DMS 273 (cell line): ENCODE measurements around the gene CDC37.

ENCODE experiments used
- DNase-seq: peaks from one replicate; lab custom pipeline; 2025; ENCODE audit not compliant: unreplicated experiment; lab: John Stamatoyannopoulos, UW

The CDC37 gene

DNA sequence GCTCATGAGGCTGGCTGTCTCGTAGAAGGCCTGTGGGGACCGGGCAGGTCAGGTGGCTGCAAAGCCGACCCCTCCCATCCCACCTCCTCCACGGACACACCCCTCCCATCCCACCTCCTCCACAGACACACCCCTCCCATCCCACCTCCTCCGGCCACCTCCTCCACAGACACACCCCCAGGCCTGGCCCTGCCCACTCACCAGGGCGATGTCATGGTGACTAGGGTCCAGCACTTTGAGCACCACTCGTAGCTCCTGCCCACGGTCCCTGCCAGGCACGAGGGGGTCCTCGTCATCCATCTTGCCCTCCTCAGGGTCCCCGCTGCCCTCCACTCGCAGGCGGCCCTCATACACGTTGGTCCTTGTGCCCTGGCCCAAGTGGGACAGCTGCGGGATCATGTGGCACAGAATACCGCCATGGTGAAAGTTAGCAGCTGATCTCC is 41.8 kb downstream of the CDC37 start:
- no peak for DNase-seq

DNA sequence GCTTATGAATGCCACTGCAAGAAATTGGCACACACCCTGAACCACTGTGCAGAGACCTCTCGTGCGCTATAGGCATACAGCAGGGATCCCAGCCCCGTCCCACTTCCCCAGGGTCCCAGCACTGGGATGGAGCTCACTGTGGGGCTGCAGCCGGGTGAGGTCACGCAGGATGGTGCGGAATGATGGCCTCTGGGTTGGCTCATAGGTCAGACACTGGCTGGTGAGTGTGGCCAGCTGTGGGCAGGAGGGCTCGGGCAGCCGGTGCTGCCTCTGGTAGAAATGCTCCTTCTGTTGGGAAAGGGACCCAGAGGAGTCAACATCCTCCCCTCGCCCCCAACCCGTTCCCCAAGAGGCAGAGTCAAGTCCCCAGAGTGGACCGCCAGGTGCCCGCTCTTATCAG is 46.9 kb downstream of the CDC37 start:
- no peak for DNase-seq

DNA sequence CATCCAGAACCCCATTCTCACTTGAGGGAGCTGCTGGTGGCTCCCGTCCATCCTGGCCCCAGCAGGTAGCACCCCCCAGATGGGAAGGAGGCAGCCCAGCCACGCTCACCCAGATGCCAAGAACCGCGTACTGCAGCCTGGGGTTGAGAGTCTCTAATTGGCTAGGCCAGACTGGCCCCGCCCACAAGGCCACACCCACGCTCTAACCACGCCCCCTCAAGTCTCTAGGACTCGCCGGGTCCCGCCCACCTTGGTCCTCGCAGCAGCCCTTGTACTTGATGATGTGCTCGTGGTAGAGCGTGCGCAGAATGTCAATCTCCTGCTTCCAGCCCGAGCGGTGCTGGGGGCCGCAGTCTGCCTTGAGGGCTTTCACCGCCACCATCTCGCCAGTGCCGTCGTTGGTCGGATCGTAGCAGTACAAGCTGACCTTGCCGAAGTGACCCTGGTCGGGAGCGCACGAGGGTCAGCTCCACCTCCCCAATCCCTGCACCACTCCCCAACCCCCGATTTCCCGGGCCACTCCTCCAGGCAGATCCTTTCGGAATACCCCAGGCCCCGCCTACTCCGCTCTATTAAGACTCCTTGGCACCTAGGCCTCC is 49.5 kb downstream of the CDC37 start:
- DNase-seq = peak; percentile 29

DNA sequence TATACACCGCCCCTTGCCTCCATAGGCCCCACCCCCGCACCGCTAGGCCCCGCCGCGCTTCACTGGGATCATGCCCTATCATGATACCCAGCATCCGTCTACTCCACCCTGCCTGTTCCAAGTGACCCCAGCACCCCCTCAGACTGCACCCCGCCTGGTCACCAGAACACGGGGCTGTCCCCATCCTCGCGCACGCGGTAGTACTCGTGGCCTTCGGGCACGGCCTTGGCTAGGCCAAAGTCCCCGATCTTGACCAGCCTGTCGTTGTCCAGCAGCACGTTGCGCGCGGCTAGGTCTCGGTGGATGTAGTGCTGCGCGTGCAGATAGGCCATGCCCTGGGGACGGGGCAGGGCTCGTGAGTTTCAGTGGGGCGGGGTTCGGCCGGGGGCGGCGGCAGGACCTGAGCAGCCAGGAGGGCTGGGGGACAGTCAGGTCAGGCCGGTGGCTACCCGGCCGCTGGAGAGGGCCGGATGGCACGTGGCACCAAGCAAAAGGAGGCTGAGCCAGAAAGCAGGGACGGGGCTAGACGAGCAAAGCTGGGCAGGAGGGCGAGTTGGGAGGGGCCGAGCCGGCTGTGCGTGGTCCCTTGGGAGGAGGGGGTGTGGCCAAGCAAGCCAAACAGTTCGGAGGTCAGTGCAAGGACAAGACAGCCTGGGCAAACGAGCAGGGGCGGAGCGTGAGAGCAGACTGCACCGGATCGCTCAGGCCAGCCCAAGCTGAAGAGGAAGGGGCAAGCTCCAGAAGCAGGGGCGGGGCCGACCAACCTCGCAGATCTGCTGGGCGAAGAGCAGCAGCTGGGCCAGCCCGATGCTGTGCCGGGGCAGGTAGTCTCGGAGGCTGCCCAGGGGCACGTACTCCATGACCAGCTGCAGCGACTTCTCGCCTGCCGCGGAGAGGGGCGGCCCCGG is 50.3 kb downstream of the CDC37 start:
- DNase-seq = no peak

DNA sequence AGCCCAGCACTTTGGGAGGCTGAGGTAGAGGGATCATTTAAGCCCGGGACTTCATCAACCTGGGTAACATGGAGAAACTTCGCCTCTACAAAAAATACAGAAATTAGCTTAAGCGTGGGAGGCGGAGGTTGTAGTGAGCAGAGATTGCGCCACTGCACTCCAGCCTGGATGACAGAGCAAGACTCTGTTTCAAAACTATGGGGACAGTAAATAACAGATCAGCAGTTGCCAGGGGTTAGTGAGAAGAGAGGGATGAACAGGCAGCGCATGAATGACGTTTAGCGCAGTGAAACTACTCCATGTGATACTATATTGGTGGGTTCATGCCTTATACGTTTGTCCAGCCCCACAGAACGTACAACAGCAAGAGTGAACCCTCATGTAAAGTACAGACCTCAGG is 56.8 kb downstream of the CDC37 start:
- no peak for DNase-seq

DNA sequence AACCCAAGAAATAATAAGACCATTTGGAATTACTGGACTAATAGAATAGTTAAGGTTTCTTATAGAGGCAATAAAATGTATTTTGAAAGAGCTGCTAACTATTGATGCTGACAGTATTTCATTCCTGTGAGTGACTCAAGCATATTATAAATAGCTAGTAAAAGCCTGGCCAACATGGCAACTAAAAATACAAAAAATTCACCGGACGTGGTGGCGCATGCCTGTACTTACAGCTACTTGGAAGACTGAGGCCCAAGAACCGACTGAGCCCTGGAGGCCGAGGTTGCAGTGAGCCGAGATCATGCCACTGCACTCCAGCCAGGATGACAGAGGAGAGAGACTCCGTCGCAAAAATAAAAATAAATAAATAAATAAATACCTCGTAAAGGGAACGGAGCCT is 58.6 kb downstream of the CDC37 start:
- DNase-seq = no peak

DNA sequence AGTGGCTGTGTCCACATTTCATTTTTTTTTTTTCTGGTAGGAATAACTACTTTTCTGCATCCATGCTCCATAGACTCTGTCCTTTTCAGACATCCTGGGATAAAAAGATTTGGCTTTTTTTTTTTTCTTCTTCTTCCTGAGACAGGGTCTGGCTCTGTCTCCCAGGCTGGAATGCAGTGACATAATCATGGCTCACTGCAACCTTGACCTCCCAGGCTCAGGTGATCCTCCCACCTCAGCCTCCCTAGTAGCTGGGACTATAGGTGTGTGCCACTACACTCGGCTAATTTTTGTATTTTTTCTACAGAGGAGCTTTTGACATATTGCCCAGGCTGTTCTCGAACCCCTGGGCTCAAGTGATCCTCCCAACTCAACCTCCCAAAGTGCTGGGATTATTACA is 59.8 kb downstream of the CDC37 start:
- no peak for DNase-seq
